GM18868 (cell line): ENCODE results near the gene FIP1L1.
A peak's percentile ranks its signal among the peaks of the same experiment; 100 is the strongest.
"Not testable (repeated sequence)": the region's sequence is repeated elsewhere in the genome, so short reads cannot be mapped to it uniquely, and the experiment has no call there.

ENCODE experiments used
- ATAC-seq: cut with Tn5 transposase; IDR thresholded peaks from one replicate; pipeline ENCODE4 v1.9.1; 2021; ENCODE audit warnings: mild to moderate bottlenecking, moderate library complexity; ENCODE audit not compliant: unreplicated experiment

The FIP1L1 gene

GRCh38 chr4:53465891-53466290 lies 88.5 kb downstream of the FIP1L1 start:
- no peak for ATAC-seq

GRCh38 chr4:53466576-53466975 lies 89.1 kb downstream of the FIP1L1 start:
- not testable (repeated sequence) for ATAC-seq

- ATAC-seq, result no peak
Measured at GRCh38 chr4:53476232-53477037, 99.0 kb downstream of the FIP1L1 start.

- no peak for ATAC-seq
Measured at GRCh38 chr4:53477038-53477565, 99.7 kb downstream of the FIP1L1 start.

GRCh38 chr4:53477636-53478035 lies 100.2 kb downstream of the FIP1L1 start:
- ATAC-seq, result no peak

DNA sequence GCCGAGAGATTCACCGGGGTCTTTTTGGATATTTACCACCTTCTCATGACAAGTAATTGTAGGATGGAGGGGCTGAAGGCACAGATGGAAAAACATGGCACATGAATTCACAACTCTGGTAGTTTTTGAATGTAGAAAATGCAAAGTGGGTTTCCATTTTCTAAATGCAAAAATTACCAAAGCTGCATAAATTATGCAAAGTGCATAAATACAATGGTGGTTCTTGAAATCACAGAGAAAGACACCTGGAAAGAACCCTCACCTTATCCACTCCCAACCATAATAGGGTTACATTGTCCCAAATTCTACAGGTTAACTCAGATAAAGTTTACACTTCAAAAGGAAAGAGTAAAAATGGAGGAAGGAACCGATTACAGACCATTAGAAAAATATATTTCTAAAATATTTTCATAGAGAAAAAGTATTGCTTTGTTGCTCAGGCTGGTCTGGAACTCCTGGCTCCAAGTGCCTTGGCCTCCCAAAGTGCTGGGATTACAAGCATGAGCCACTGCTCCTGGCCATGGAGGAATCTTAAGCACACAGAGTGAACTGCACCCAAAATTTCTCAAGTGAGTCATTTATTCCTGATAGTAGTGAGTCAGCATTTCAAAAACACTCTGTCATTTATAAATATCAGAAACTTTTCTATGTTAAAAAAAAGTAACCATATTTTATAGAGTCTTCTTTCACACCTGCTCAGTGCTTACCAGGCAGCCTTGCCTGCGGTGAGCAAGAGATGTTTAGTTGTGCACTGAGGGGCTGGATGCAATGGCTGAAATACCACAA lies 101.4 kb downstream of the FIP1L1 start:
- no peak for ATAC-seq

DNA sequence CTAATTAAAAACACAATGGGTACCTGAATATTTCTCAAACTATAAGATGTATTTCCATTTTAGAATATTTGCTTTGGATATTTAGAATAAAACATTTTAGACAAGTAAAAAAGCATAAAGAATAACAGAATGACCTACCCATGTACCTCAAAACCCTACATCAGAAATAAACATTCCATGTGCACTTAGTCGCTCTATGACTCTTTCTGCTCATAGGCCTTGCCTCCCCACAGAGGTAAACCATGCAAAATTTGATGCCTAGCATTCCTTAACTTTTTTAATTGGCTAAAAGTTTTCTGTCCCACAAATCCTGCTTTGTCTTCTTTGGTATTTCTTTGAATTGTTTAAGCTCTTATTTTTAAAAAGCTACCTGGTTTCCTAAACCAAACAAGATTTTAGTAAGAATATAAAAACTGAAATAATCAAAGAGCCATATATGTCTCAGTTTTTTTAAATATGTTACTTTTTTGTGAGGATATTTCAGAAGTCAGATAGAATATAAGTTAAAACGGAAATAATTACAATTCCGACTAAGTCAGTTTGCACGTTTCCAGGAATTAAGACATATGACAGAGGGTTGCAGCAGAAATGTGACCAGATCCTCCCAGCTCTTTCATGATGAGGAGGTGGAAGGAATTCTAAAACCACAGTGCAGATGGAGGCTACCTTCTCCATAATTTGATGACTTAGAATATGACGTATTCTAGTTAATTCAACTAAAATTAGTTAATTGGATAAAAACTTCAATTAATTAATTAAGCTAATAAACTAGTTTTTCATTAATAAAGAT lies 102.5 kb downstream of the FIP1L1 start:
- ATAC-seq, result no peak

- no peak for ATAC-seq
Measured at GRCh38 chr4:53480909-53481308, 103.5 kb downstream of the FIP1L1 start.

DNA sequence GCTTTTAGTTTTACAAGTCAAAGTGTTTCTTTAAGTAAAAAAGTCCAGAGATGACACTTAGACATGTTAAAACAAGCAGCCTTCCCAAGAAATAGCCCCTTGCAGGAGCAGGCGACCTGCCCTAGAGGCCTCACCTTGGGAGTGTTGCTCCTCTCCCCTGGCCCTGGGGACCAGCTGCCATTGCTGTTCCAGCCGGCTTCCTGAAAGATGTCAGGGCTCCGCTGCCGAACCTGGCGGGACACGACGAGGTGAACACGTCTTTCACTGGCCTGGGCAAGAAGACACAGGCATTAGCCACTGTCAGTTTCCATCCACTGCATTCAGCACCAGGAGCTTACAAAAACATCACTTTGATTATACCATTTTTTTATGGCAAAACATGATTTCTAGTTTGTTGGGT lies 104.1 kb downstream of the FIP1L1 start:
- no peak for ATAC-seq

- ATAC-seq, result no peak
Measured at GRCh38 chr4:53483250-53483649, 105.8 kb downstream of the FIP1L1 start.

DNA sequence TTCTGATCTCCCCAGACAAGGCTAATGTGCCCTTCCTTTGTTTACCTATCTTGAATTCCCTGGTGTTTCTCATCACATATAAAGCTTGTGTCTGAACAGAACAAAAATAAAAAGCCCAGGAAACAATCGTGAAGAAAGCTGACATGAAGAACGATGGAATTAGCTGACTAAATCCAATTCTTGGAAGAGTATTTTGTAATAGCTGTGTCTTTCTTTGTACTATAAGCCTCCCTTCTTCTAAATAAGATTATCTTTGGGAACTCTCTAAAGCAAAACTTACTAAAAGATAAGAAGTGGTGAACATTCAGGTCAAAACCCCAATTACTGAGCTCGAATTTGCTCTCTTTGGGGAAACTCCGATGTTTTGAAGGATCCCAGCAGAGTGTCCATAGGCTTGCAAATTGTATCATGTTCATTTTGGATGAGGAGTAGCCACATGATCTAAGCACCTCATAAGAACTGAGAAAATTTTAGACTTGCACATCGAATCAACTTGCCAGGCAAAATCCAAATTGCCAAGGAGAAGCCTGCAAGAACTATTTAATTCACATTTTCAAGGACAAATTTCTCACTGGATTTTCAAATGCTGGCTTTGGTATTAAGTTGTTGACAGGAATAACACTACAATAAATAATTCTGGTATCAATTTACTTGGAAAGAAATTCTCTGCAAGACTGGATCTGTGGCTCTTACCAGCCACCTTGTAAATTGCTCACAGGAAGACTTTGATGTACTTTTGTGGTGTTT lies 107.6 kb downstream of the FIP1L1 start:
- no peak for ATAC-seq

GRCh38 chr4:53485658-53486040 lies 108.2 kb downstream of the FIP1L1 start:
- ATAC-seq, result no peak

GRCh38 chr4:53487766-53488165 lies 110.3 kb downstream of the FIP1L1 start:
- ATAC-seq, result no peak

- no peak for ATAC-seq
Measured at GRCh38 chr4:53489279-53489889, 111.9 kb downstream of the FIP1L1 start.

DNA sequence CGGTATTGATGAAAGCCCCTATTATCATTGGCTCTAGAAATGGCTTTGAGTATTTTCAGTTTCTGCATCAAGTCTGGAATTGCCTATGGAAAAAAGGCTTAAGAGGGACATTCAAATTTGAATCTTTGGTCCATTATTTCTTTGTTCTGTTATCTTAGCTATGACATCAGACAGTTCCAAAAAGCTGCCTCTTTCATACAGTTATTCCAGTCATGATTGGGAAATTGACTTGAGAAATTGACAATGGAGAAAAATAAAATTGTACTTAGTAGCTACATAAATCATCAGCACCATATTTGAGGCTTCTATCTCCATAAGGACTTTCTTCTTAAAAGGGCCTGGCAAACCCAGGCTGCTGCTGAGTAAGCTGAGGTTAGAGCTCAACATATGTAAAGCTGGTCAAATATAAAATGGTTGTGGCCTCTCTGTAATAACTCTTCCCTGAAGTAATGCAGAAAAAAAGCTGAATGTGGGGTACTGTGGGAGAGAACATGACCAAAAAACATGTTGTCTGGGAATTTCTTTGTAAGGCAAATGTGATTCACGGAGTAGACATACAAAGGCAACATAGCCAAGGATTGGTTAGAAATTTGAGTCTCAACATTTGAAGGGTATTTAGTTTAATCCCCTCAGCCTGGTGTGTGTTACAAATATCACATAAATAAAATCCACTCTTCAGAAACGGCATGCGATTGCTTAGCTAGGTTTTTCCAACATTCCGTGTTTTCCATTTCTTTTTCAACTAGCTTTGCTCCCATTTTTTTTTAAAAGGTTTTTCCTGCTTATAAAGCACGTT lies 112.9 kb downstream of the FIP1L1 start:
- no peak for ATAC-seq

DNA sequence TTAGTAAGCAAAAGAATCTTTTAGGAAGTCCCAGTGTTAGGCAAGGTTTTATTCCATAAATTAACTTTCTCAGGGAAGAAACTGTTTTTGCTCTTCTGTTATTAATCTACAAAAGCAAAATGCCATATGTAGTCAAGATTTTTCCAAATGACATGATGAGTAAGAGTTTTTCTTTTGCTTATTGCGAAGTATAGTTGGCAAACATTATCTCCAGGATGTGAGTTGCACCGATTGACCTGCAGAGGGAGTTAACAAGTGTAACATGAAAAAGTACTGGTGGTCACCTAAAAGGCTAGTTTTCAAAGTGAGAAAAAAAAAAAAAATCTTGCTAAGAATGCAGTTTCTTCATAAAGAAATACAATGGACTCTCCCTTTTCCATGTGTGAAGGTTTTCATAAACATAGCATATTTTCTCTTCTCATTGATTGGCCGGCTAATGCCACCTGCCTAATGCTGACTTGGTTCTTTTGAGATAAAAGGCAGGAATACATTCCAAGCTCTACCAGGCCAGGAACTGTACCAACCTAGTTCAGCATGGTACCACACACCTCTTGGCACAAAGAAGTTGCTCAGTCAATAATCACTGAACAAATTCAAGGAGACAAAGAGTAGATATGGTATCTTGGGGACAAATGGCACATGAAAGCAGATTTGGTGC lies 113.7 kb downstream of the FIP1L1 start:
- ATAC-seq, result peak; percentile 67

DNA sequence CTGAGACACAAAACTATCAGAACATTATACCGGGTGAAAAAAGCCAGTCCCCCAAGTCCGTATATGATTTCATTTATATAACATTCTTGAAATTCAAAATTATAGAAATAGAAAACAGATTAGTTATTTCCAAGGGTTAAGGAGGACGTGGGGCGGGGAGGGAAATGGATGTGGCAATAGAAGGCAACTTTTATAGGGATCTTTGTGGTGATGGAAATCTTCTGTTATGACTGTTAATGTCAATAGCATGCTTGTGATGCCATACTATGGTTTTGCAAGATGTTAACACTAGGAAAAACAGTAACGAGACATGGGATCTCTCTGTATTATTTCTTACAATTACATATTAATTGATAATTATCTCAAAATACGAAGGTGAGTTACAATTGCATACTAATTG lies 117.4 kb downstream of the FIP1L1 start:
- no peak for ATAC-seq

DNA sequence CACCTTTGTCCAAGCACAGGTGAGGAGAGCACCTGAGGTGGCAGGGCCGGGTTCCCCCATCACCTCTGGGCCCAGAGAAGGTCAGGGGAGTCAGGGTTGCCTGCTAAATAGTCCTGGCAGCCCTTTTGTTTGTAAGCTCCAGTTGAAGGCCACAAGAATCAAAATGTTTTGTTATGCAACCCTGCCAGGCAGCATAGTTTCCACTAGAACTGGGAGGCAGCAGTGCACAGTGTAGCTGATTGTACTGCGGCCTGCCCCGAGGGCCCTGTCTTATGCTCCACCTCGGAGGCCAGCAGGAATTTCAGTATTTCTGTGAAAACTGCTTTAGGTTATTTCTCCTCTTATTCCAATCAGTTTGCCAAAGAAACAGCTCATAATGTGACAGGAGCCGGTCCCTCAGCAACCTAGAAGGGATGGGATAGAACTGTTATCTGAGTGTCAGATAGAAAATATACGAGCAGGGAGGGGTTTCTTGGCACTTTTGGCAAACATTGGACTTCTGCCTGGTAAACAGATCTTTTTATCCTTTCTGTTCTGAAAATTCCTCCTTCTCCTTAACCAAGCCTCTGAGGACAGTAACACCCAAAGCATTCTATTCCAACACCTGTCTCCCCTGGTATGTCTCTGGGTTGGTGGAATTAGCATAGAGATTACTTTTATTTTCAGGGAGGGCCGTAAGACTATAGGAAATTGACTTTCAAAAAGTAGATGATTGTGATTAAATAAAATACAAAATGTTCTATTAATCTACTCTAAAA lies 120.2 kb downstream of the FIP1L1 start:
- no peak for ATAC-seq
